Endometrial microvascular endothelial cells (primary cell): ENCODE measurements around the gene CEP164. TPM values are rescaled to one million over a fixed set of nuclear protein-coding genes. Genes with fewer than 3 reads are reported as not detected.

Experiments
- in situ Hi-C: cut with HindIII; loops from 2 replicates; pipeline ENCODE4 v1.10.0; 2017; ENCODE audit warnings: low sequenced_read_pairs, low pct_unique_long_range_greater_than_20kb; ENCODE audit errors: inconsistent ontology term
- total RNA-seq: library from RNA; depleted of rRNA; stranded (reverse); fragments of >200 nt; gene quantifications from one replicate; pipeline ENCODE4 v1.2.3, GENCODE V29; 2015; ENCODE audit errors: inconsistent ontology term

CEP164 gene
- total RNA-seq, 1 donor from 2014 or later, result 31.1 TPM

DNA sequence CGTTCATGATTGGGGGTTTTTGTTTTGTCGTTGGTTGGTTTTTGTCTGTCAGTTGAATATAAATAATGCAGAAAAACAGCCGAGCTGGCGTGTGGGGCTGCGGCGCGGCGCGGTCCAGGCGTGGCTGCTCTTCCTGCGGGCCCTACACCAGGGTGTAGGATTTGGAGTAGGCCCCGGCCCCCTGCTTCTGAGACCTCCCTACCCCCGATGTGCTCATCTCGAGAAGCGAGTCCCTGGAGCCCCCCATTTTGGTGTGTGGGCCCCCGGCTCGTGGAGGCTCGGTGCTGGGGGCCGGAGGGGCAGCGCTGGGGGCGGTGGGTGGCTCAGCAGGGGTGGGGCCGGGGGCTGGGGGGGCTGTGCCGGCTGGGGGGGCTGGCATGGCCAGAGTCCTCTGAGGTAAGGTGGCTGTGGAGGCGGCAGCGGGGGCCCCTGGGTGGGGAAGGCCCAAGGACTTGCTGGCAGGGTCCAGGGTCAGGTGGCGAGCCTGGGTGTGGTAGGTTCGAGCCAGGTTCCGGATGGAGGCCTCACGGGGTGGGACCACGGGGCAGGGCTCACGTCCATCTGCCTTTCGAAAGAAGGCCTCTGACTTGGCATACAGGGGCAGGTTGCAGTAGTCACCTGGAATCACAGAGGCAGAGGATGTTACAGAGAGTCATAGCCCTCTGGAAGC is 100.7 kb downstream of the CEP164 start:
- in situ Hi-C loops, result no loop called here

- in situ Hi-C loops, result no loop called here
Measured at GRCh38 chr11:117428856-117429229, 101.2 kb downstream of the CEP164 start.

DNA sequence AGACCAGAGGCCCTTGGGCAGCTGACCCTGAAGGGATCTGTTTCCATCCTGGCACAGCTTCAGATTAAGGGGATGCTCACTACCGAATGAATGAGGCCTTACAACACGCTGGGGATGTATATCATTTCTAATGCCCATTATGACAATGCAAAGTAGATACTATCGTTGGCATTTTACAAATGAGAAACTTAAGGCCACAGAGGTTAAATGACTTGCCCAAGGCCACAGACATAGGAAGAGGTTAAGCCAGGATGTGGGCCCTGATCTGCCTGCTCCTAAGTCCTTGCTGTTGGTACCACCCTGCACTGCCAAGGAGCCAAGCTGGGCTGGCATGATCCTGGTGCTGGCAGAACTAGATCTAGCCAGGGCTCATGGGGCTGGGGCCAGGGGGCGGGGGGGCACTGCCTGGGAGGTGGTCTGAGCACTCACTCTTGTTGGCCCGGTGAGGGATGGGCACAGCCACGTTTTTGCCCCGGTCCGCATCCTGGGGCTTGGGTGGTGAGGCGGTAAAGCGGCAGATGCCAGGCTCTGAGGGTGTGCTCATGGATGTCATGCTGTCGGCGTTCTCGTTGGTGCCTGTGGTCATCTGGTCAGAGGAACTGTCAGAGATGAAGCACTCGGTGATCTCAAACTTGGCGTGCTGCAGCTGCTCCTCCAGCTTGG is 102.8 kb downstream of the CEP164 start:
- in situ Hi-C loops, result no loop called here

- in situ Hi-C loops, result no loop called here
Measured at GRCh38 chr11:117431436-117431835, 103.8 kb downstream of the CEP164 start.

DNA sequence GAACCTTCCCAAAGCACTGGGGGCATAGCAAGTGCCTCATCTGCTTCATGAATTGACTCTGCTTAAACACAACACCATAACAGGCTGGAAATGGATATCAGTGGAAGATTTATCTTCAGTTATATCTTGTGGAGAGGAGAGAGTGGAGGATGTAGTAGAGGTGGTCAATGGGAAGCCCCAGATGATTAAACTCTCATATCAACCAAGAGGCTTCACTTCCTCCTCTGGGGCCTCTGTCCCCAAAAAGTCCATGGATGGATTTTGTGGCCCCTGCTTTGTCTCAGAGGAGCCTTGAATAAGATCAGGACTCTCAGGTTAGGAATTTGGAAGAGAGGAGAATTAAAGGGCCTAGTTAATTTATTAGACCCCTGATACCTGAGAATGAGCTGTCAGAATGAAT is 106.1 kb downstream of the CEP164 start:
- in situ Hi-C loops, result no loop called here

DNA sequence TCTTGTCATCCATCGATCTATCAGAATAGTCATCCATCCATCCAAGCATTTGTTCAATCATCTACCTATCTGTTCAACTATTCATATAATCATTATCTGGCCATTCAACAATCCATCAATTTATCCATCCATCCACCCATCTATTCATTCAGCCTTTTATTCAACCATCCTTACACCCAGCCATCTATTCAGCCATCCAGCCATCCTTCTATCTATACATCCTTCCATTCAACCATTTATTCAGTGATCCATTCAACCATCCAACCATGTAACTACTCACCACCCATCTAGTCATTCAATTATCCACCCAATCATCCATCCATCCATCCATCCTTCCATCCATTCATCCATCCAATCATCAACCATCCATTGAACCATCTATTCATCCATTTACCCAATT is 106.8 kb downstream of the CEP164 start:
- in situ Hi-C loops, result no loop called here

DNA sequence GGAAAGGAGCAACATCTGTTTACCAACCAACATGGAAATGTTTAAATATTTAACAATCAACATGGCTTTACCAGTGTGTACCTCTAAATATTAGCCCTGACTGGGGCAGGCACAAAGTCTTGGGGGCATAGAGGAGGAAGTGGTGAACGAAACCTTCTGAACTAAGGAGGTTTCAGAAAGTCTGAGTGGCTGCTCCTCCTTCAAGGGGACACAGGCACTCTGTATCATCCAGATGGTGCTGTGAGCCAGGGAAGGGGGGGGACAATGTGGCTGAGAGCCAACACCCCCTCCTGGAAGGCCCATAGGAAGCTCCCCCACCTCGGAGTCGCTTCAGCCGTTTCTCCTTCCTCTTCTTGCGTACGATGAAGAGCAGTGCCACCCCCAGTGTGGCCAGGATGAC is 107.7 kb downstream of the CEP164 start:
- in situ Hi-C loops, result no loop called here

DNA sequence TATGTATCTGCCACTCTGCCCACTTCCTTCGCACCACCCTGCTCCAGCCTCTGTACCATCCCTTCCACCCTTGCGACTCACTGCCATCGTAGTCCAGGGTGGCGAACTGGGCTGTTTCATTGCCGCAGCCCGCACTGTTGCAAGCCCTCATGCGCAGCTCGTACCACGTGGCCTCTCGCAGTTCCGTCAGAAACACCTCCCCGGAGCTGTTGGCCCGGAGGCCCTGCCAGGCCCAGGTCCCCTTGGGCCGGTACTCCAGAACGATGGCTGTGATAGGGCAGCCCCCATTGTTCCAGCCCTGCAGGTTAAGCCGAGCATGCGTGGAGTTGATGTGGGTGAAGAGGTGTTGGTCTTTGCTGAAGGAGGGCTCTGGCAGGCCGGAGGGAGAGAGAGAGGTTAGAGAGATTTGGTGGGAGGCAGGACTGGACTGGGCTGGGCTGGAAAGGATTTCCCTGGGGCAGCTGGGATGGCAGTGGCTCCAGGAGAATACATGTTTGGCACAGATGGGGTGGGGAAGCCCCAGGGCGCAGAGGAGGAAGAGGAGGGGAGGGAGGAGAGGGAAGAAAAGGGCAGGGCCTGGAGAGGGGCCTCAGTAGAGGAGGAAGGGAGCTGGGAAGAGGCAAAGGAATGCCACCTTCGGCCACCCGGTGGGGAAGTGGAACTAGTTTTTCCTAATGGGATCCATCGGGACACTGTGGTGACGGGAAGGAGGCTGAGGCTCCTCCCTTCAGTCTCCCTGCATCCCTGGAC is 109.6 kb downstream of the CEP164 start:
- in situ Hi-C loops, result no loop called here

GRCh38 chr11:117437791-117438130 is 110.1 kb downstream of the CEP164 start:
- in situ Hi-C loops, result no loop called here

DNA sequence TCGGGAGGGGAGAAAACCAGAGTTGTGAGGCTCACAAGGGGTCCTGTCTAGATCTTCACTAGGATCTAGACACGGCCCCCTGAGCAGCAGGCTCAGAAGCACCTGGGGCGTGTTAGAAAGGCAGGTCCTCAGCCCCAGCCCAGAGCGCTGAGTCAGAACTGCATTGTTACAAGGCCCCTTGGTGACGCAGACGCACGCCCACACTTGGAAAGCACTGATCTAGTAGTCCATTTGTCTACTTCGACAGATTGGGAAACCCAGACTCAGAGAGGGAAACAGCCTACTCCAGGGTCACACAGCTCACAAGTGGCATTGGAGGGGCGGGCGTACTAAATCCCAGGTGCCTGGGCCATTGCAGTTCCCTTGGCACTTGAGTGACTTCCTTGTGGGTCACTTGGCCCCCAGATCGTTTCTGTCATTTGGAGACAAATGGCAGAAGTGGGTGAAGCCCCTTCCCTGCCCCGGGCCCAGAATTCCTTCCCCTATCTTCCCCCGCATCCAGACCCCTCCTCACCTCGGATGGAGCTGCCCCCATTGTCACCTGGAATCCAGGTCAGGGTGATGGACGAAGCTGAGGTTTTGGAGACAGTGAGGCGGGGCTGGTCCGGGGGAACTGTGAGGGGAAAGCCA is 110.8 kb downstream of the CEP164 start:
- in situ Hi-C loops, result no loop called here

- in situ Hi-C loops, result no loop called here
Measured at GRCh38 chr11:117439256-117439655, 111.6 kb downstream of the CEP164 start.

- in situ Hi-C loops, result no loop called here
Measured at GRCh38 chr11:117440258-117440657, 112.6 kb downstream of the CEP164 start.

DNA sequence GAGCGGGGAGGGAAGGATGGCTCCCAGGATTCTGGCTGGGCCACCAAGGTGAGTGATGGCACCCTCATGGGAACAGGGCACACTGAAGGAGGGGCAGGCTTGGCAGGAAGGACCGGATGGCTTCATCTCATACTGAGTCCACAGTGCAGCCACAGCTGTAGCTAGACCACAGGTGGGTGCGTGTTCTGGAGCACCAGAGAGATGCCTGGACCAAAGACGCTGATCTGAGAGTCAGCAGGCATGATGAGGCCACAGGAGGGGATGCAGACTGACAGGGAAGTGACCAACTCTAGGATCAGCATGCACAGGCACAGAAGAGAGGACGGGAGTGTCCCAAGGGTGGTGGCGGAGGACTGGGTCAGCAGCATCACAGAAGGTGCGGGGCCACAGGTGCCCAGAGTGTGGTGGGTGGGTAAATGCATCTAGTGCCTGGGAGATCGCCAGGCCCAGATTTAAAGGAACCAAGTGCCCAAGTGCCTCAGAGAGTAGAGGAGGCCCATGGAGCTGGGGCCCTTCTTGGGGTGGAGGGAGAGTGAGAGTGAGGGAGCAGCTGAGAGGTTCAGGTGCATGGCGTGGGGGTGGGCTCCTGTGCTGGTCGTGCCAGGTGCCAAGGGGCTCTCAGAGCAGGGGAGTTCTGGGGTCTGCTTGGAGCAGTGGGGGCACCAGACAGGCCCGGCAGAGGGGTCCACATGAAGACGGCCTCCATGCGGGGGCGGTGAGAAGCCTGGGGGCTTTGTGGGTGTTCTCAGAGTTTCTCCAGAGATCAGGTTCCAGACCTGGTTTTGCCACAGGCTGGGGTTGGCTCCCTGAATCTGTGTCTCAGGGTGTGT is 113.7 kb downstream of the CEP164 start:
- in situ Hi-C loops, result no loop called here

GRCh38 chr11:117442049-117442868 is 114.6 kb downstream of the CEP164 start:
- in situ Hi-C loops, result no loop called here

DNA sequence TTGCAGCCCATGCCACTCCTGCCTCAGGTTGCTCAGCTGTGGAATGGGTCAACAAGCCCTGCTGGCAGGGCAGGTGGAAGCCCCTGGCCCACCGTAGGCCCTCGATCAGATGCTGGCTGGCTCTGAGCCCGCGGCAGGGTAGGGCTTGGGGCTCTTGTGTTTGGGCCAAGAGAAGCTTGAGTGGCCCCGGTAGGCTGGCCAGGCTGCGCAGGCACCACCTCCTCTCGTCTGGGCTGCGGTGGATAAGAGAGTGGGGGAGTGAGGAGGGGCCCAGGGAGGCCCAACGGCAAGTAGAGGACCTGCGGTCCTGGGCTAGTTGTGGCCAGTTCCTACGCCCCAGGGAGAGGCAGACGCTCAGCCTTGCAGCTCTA is 115.2 kb downstream of the CEP164 start:
- in situ Hi-C loops, result no loop called here

GRCh38 chr11:117443266-117444186 is 115.9 kb downstream of the CEP164 start:
- in situ Hi-C loops, result no loop called here

GRCh38 chr11:117444256-117444655 is 116.6 kb downstream of the CEP164 start:
- in situ Hi-C loops, result no loop called here
